Measurements from ENCODE around the gene ANO10.

ANO10 gene

GRCh38 chr3:43326891-43327581 is 294.8 kb downstream of the ANO10 start:
- H3K4me1 ChIP-seq (ENCODE audit: control insufficient read depth, insufficient read depth, low read length): peaks cover 2% of the 10 kb centered on the region; the same call in 1 of the 2 replicates
- ChIA-PET POLR2A (no interaction called here), CTCF (interaction anchor here (0.8 kb wide), 1 partner anchor 165 kb away, joined by 4 read pairs; no protein-coding TSS in a partner anchor)
- H3K27ac ChIP-seq (ENCODE audit: extremely low read depth, low read depth, low read length): no peak overlapping the region
- TF ChIP-seq ZNF658 (tag by site-specific recombination; IDR thresholded peaks at IDR 0.05) (no peak), RBAK (tag by site-specific recombination; IDR thresholded peaks at IDR 0.05) (no peak), ZSCAN16 (tag by site-specific recombination; IDR thresholded peaks at IDR 0.05) (no peak), SCRT1 (tag by site-specific recombination; IDR thresholded peaks at IDR 0.05; ENCODE audit: borderline replicate concordance) (no peak), FEZF1 (tag by site-specific recombination; IDR thresholded peaks at IDR 0.05) (0 out of 2 replicates have a peak, but pooled peaks have one; percentile 22), PRDM6 (tag by site-specific recombination; IDR thresholded peaks at IDR 0.05) (peak; percentile 70), KLF9 (tag by site-specific recombination; IDR thresholded peaks at IDR 0.05; ENCODE audit: low read depth) (no peak), ZNF843 (tag by site-specific recombination; IDR thresholded peaks at IDR 0.05) (0 out of 2 replicates have a peak, but pooled peaks have one; percentile 30), ZBTB48 (tag by site-specific recombination; IDR thresholded peaks at IDR 0.05) (no peak)
- no peaks in the 10 kb centered on the region for H3K36me3 ChIP-seq (ENCODE audit: control insufficient read depth in 2 of 2, insufficient read depth in 1 of 2, low read length in 2 of 2)
- H3K9me3 ChIP-seq (ENCODE audit: control insufficient read depth, insufficient read depth, low read depth, low read length): no peaks in the 10 kb centered on the region
- H3K4me3 ChIP-seq (ENCODE audit: low read depth, low read length): no peak overlapping the region

GRCh38 chr3:43323541-43323940 is 298.3 kb downstream of the ANO10 start:
- ChIA-PET POLR2A (no interaction called here), CTCF (no interaction called here)
- Histone ChIP-seq H3K4me1 (ENCODE audit: control insufficient read depth, insufficient read depth, low read length) (peaks cover 2% of the 10 kb centered on the region; the same call in 1 of the 2 replicates), H3K9me3 (ENCODE audit: control insufficient read depth, insufficient read depth, low read depth, low read length) (no peaks in the 10 kb centered on the region), H3K36me3 (ENCODE audit: control insufficient read depth in 2 of 2, insufficient read depth in 1 of 2, low read length in 2 of 2) (no peaks in the 10 kb centered on the region), H3K27ac (ENCODE audit: extremely low read depth, low read depth, low read length) (no peak overlapping the region), H3K4me3 (ENCODE audit: low read depth, low read length) (no peak overlapping the region)
- TF ChIP-seq WT1 (tag by site-specific recombination; IDR thresholded peaks at IDR 0.05) (no peak), ZNF146 (tag by site-specific recombination; IDR thresholded peaks at IDR 0.05) (peak; percentile 89), ZBTB48 (tag by site-specific recombination; IDR thresholded peaks at IDR 0.05) (no peak)

DNA sequence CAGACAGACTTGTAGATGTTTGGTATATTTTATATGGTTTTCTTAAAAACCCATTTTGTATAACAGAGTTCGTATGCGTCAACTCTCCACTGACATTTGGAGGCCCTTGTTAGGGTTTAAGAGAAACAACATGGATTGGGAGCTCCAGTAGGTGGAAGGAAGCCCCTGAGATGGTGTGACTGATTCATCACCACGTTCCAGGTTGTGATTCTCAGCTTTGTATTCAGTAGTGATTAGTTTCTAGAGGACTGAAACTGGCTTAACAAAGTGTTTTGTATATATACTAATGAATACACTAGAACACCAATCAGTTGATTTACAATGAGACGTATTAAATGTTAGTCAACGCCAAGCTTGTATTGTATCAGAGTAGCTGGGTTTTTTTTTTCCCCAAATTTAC is 301.5 kb downstream of the ANO10 start:
- Histone ChIP-seq H3K4me3 (ENCODE audit: low read depth, low read length) (no peak overlapping the region), H3K27ac (ENCODE audit: extremely low read depth, low read depth, low read length) (no peak overlapping the region), H3K9me3 (ENCODE audit: control insufficient read depth, insufficient read depth, low read depth, low read length) (no peaks in the 10 kb centered on the region), H3K36me3 (ENCODE audit: control insufficient read depth in 2 of 2, insufficient read depth in 1 of 2, low read length in 2 of 2) (no peaks in the 10 kb centered on the region), H3K4me1 (ENCODE audit: control insufficient read depth, insufficient read depth, low read length) (no peaks in the 10 kb centered on the region; the same call in 1 of the 2 replicates)
- ChIA-PET POLR2A (no interaction called here), CTCF (interaction anchor here (0.6 to 1.2 kb wide), 2 partner anchors 13 to 1260 kb away, joined by 4 read pairs; no protein-coding TSS in a partner anchor)
- TF ChIP-seq, protein P1, sequence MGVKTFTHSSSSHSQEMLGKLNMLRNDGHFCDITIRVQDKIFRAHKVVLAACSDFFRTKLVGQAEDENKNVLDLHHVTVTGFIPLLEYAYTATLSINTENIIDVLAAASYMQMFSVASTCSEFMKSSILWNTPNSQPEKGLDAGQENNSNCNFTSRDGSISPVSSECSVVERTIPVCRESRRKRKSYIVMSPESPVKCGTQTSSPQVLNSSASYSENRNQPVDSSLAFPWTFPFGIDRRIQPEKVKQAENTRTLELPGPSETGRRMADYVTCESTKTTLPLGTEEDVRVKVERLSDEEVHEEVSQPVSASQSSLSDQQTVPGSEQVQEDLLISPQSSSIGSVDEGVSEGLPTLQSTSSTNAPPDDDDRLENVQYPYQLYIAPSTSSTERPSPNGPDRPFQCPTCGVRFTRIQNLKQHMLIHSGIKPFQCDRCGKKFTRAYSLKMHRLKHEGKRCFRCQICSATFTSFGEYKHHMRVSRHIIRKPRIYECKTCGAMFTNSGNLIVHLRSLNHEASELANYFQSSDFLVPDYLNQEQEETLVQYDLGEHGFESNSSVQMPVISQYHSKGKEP (tag by site-specific recombination; IDR thresholded peaks at IDR 0.05): no peak
- TF ChIP-seq, protein P2, sequence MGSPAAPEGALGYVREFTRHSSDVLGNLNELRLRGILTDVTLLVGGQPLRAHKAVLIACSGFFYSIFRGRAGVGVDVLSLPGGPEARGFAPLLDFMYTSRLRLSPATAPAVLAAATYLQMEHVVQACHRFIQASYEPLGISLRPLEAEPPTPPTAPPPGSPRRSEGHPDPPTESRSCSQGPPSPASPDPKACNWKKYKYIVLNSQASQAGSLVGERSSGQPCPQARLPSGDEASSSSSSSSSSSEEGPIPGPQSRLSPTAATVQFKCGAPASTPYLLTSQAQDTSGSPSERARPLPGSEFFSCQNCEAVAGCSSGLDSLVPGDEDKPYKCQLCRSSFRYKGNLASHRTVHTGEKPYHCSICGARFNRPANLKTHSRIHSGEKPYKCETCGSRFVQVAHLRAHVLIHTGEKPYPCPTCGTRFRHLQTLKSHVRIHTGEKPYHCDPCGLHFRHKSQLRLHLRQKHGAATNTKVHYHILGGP (tag by site-specific recombination; IDR thresholded peaks at IDR 0.05): no peak
